SHP77 (cell line): ENCODE measurements around the gene HSF2BP.
A peak's percentile ranks its signal among the peaks of the same experiment; 100 is the strongest.
"Not testable (repeated sequence)": the region's sequence is repeated elsewhere in the genome, so short reads cannot be mapped to it uniquely, and the experiment has no call there.

Source experiments
- DNase-seq, 2 experiments: peaks; one replicate each; lab custom pipeline; 2025; lab: John Stamatoyannopoulos, UW

HSF2BP gene

DNA sequence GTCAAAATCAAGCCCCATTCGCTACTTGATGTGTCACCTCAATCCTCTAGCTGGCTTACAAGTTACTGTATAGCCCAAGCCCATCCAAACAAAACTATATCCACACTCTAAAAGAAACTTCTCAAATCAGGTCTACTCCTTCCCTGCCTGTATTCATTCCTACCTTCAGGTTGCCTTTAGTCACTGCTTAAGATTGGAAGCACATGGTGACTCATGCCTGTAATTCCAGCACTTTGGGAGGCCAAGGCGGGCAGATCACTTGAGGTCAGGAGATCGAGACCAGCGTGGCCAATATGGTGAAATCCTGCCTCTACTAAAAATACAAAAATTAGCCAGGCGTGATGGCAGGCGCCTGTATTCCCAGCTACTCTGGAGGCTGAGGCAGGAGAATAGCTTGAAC, 7.4 kb downstream of the HSF2BP start:
- DNase-seq, result not testable (repeated sequence)

DNA sequence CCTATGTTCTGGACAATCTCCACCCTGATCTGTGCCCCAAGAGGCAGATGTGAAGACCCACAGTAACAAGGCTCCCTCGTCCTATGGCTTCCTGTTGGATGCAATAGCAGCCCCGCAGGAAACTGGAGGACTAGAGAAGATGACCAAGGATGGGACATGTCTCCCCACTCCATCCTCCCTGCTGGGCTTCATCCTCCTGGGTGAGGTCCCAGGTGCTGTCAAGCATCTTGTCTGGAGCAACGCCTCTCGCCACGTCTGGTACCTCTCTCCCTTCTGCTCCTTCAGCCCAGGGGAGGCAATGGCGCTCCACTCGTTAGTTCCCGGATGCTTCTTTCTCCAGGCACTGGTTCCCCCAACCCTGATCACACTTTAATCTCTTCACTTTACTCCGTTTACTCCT, 11.1 kb downstream of the HSF2BP start:
- no peak for DNase-seq

DNA sequence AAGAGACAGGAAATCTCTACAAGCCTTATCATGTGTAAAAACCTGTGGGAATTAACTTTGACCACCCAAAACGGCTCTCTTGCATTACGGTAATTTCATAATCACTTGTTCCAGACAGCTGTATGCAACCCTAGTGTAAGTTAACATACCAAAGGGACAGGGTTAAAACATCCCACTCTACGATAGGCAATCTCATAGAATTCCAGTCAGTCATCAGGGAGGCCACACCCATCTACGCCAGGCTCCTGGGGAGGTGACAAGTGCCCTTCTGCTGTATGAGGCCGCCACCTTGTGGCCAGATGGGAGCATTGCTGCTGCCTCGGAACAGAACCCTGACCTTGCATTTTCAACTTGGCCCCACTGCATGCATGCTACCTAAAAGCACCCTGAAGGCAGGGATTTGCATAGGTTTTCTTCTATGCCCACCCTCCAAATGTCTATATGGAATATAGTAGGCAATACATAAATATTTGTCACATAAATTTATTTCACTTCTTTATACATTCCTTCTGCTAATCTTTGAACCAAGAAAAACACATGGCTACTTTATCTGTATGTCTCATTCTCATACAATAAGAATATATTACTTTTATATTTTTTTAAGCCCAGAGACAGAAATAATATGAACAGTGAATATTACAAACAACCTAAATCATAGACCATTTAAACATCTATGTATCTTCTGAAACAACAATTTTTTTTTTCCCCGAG, 12.6 kb downstream of the HSF2BP start:
- DNase-seq, result peak; percentile 85 to 88

DNA sequence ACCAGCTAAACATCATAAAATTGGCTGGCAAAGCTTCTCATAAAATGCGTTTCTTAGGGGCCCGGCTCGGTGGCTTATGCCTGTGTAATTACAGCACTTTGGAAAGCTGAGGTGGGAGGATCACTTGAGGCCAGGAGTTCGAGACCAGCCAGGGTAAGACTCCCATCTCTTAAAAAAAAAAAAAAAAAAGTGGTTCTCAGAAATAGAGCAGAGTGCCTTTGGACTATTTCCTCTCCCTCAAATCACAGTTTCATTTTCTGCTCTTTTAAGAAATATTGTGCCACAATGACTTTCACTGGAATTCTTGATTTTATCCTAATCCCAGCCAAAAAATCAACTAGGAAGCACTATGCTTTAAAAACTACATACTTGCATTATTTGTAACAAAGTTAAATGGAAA, 13.3 kb downstream of the HSF2BP start:
- no peak for DNase-seq

DNA sequence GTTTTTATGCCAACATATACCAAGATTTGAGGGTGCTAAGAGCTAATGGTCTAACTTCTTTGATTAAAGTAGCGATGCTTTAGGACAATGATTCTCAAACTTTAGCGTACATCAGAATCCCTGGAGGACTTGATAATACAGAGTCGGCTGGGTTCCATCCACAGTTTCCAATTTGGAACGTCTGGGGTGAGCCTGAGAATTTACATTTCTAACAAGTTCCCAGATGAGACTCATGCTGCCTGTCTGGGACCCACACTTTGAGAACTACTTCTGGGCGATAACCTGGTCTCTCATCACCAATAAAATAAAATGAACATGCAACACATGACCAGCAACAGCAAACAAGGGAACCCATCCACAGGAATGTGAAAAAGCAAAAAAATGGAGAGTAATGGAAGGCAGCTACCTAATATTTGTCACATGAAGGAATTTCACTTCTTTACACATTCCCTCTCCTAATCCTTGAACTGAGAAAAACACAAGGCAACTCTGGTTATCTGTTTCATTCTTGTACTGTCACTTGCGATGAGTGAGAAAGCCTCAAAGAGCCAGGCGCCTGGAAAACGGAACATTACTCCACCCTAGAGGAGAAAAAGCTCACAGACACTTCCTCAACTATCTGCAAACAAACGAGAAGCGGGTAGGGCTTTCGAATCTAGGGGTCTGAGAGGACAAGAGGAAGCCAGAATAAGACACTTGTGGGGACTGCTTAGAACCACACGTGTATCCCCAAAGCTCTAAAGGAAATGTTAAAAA, 14.0 kb downstream of the HSF2BP start:
- DNase-seq, result peak; percentile 70 to 79

DNA sequence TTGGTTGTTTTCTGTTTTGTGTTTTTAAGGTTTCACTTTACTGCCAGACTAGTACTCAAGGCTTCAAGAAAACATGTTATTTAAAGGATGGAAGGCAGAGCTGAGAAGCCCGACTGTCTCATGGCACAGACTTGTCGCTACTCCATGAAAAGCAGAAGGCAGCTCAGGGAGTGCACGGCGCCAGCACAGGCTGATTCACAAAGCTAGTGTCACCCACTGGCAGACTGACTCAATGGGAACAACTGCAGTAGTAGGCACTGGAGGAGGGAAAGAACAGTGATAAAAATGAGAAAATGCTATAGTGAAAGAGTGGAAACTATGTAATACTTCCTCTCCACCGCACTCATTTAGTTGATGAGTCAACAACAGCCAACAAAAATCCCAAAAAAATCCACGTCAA, 14.7 kb downstream of the HSF2BP start:
- no peak for DNase-seq

DNA sequence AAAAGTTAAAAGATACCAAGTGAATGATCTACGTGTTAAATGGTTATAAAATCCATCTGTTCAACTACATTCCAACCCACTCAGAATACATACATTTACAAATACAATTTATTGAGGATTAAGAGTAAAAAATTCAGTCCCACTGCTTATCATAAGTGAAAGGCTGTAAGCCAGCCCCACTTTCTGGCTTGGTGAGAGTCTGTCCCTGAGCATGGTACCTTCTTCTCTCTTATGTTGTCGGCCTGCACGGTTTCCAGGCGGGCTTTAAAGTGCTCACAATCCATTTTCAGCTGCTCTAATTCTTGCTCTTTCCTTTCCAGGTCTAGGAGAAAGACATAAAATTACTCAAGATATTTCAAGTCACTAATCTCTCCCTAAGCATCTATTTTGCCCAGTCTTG, 15.2 kb downstream of the HSF2BP start:
- DNase-seq, result no peak

DNA sequence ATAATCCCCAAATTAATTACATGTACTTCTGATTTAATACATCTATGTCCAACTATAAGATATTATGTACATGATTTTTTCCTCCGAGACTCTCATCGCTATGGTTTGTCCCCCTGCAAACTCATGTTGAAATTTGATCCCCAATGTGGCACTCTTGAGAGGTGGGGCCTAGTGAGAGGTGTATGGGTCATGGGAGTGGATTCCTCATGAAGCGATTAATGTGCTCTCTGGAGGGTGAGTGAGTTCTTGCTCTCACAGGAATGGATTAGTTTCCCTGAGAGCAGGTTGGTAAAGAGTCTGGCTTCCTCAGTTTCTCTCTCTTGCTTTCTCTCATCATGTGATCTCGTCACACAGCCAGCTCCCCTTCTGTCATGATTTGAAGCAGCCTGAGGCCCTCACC, 16.1 kb downstream of the HSF2BP start:
- DNase-seq, result no peak

DNA sequence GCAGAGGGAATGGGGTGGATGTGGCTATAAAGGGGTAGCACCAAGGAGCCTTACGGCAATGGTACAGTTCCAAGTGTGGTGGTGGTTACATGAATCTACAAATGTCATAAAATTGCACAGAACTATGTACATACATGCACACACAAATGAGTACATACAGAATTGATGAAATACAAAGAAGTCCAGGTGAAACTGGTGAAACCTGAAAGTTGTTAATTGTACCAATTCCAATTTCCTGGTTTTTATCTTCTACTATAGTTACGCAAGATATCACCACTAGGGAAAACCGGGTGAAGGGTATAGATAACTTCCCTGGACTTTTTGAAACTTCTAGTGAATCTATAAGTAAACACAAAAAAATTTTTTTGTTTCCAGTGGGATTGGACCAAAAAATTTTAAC, 18.9 kb downstream of the HSF2BP start:
- DNase-seq, result no peak

DNA sequence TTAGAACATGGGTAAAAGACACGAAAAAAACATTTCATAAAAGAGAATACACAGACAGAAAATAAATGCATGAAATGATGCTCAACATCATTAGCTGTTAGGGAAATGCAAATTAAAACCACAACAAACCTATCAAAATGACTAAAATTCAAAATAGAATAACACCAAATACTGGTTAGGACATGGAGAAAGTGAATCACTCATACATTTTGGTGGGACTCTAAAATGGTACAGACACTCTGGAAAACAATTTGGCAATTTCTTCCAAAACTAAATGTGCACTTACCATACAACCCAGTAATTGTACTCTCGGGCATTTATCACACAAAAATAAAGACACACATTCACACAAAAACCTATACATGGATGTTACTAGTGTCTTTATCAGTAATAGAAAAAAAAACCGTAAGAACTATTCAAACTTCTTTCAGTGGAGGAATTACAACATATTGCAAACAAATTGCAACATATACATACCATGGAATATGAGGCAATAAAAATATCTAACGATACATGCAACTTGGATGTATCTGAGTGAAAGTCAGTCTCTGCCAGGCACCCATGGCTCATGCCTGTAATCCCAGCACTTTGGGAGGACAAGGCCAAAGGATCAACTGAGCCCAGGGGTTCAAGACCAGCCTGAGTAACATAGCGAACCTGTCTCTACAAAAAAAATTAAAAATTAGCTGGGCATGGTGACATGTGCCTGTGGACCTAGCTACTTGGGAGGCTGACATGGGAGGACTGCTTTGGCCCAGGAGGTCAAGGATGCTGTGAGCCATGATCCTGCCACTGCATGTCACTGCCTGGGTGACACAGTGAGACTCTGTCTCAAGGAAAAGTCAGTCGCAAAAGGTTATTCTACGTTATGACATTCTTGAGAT, 19.6 kb downstream of the HSF2BP start:
- DNase-seq, result no peak

DNA sequence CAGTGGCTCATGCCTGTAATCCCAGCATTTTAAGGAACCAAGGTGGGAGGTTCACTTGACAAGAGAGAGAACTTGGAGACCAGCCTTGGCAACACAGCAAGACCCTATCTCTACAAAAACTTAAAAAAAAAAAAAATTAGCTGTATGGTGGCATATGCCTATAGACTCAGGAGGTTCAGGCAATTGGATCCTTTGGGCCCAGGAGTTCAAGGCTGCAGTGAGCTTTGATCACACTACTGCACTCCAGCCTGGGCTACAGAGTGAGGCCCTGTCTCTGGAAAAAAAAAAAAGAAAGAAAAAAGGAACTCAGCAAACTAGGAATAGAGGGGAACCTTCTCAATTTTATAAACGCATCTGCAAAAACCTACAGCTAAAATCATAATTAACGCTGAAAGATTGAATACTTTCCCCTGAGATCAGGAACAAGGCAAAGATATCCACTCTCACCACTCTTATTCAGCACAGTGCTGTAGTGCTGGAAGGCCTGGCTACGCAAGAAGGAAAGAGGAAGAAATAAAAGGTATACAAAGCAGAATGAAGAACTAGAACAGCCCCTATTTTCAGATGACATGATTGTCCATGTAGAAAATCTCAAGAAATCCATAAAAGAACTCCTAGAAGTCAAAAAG, 21.6 kb downstream of the HSF2BP start:
- no peak for DNase-seq

DNA sequence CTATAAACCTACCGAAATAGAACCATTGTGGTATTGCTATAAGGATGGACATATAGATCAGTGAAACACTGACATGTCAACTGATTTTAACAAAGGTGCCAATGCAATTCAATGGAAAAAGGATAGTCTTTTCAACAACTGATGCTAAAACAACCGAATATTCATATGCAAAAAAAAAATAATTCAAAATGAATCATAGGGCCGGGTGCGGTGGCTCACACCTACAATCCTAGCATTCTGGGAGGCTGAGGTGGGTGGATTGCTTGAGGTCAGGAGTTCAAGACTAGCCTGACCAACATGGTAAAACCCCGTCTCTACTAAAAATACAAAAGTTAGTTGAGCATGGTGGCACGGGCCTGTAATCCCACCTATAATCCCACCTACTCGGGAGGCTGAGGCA, 23.9 kb downstream of the HSF2BP start:
- DNase-seq, result no peak

DNA sequence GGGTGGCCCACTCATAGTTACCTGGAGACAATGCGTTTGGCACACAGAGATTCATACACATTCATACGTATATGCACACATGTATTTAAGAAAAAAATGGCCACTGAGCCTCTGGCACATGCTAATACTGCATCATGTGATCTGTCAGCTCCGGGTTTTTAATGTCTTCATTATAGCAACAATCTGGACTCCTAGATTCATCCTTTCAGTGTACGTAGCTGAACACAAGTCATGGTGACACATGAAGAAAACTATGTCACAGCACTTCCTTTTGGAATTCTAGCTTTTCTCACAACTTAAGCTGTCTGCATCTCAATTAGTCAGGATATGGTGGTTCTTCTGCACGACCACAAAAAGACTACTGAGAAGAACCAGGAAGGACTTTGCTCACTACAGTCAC, 24.7 kb downstream of the HSF2BP start:
- no peak for DNase-seq

DNA sequence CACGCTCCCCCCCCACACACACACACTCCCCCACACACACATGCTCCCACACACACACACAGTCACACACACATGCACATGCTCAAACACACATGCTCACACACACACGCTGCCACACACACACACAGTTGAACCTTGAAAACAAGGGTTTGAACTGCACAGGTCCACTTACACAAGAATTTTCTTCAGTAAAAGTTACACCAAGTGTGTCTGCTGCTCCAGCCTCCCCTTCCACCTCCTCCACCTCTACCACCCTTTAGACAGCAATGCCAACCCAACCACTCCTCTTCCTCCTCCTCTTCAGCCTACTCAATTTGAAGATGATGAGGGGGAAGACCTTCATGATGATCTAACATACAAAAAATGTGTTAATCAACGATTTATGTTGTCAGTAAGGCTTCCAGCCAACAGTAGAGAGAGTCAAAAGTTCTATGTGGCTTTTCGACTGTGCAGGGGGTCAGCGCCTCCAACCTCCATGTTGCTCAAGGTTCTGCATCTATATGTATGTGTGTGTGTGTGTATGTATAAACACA, 26.8 kb downstream of the HSF2BP start:
- no peak for DNase-seq

DNA sequence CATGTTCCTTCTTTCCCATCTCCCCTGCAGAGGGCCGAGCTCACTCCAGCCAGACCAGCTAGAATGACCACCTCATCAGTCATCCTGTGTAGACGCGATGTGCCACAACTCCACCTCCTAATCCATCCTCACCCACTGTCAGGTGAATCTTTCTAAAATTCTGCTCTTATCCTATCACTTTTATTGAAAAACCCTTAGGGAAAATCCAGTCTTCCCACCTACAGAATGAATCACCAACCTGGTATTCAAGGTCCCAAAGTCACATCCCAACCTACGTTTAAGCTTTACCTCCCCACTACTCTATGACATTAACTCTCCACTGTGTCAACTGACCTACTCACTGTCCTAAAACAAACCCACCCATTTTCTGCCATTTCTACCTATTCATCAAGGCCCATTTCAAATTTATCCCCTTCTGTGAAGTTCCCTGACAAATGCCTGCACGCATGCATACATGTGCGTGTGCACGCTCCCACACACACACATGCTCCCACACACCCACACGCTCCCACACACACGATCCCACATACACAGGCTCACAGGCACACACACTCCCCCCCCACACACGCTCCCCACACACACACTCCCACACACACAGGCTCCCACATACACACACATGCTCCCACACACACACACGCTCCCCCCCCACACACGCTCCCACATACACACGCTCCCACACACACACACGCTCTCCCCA, 27.7 kb downstream of the HSF2BP start:
- DNase-seq, result no peak

DNA sequence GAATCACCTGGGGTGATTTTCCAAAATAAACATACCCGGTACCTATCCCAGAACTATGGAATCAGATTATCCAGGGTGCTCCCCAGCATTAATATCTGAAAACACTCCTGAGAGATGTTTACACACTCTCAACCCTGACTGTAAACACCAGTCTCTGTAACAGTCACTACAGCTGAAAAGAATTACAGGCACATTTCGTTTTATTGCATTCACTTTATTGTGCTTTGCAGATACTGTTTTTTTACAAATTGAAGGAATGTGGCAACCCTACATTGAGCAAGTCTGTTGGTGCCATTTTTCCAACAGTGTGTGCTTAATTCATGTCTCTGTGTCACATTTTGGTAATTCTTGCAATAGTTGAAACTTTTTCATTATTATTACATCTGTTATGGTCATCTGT, 31.8 kb downstream of the HSF2BP start:
- no peak for DNase-seq

DNA sequence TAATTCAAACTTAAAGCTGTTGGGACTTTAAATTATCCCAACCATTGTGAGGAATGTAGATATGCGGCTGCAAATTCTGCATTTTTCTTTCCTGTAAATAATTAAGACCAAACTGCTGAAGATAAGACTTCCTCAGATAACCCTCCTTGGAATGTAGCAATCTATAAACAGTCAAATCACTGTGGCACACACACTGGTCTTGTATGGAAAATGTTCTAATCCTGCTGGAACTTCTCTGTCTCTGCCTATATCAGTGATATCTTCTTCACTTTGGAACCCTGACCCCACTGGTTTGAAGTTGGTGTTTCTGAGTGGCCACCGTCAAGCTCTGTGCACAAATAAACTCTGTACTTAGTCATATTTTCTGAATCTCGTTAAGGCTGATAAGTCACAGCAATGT, 32.9 kb downstream of the HSF2BP start:
- DNase-seq, result no peak

DNA sequence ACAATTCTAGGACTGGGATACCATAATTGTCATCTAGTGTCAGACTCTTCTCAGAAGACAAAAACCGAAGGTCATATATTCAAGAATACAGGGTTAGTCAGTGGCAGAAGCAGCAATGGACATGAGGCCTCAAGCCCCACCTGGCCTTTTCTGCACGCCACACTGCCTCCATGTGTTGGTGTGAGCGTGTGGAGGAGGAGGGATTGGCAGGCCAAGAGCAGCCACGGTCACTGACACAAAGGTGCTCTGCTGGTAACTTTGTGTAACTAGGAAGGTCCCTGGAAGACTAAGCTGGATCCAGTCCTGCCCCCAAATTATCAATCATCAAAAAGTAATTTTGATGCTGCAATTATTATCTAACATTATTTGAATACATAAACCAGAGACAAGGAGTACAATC, 34.9 kb downstream of the HSF2BP start:
- peak in 1 of 2 experiments; percentile 29 for DNase-seq

DNA sequence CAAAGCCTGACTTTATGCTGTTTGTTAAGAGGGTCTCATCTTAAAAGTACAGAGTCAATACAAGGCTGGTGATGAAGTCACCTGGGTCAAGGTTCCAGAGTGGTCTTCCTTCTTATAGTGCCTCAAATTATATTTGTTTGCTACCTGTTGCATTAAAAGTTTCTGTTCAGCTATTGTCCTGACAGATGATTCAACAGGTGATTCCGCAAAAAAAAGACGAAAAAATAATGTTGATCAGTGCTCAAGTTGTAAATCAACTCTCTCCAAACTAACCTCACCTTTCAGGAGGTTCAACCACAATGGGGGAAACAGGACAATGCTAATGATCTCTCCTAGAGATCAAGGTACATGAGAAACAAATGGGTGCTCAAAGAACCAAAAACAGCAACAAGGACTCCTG, 35.7 kb downstream of the HSF2BP start:
- no peak for DNase-seq

DNA sequence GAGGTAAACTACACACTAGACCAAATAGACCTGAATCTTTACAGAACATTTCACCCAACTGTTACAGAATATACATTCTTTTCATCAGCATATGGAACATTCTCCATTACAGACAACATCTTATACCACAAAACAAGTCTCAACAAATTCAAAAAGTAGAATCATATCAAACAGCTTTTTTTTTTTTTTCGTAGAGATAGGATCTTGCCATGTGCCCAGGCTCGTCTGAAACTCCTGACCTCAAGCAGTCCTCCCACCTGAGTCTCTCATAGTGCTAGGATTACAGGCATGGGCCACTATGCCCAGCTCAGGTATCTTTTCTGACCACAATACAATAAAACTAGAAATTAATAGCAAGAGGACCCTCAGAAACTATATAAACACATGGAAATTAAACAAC, 36.5 kb downstream of the HSF2BP start:
- DNase-seq, result no peak

DNA sequence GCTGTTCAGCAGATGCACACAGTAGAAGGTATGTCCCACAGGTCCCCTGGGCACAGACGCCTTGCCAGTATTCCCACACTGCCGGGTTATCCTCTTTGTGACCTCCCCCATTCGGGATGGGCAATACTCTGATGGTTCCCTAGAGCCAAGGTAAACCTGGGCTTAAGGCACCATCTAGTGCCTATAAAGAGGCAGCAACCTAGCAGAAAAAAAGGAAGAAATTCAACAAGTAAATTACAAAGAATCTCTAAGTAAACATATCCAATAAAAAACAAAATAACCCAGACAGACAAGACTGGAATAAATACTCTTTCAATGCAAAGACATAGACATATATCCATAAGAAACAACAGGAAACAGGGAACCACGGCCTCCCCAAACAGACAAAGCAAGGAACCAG, 39.4 kb downstream of the HSF2BP start:
- no peak for DNase-seq
